ENCODE results near the gene RAB3A. TPM values are rescaled to one million over a fixed set of nuclear protein-coding genes. Genes with fewer than 3 reads are reported as not detected.

The RAB3A gene
- total and polyA plus RNA-seq, 9 of the 15 experiments (the other 6 are each of a cell fraction or from before 2014, with no cell fraction given): 0.17 to 5.1 (median 0.90) TPM; not detected in 1

- DNase-seq (ENCODE audit: extremely low read depth in 1 of 4, low spot score in 3 of 4) (peak in 2 of 4 experiments; percentile 55 to 78), FAIRE-seq (peak; percentile 86), ATAC-seq (peak; percentile 14)
- H3K4me1 ChIP-seq (replicated peaks in 1 of 2; ENCODE audit: control insufficient read depth in 2 of 2, insufficient read depth in 2 of 2, low read length in 2 of 2): peaks cover 23 to 67% of the 10 kb centered on the region in 2 experiments; a peak in 4 of 5 replicates
- no peaks in the 10 kb centered on the region for H3K79me2 ChIP-seq (ENCODE audit: control insufficient read depth, insufficient read depth, low read length)
- in situ Hi-C loops (cut with MboI): no loop called here
- H4K20me1 ChIP-seq (replicated peaks; ENCODE audit: control insufficient read depth, insufficient read depth, low read length): no peaks in the 10 kb centered on the region; the same call in 1 of the 2 replicates
- ChIA-PET CTCF (ENCODE audit: low intra/inter-chr PET ratio) (no interaction called here), POLR2A (interaction anchor here (0.6 to 1.6 kb wide), 5 partner anchors 12 to 71 kb away, joined by 3 to 6 read pairs (median 3); partner anchors contain the start of genes IQCN and JUND)
- H3K9me1 ChIP-seq (ENCODE audit: control insufficient read depth, insufficient read depth, low read length): no peaks in the 10 kb centered on the region
- peak overlapping the region; percentile 41 to 90; a peak in 3 of 4 replicates for H3K9ac ChIP-seq (ENCODE audit: insufficient read depth in 1 of 2, low read depth in 2 of 2, low read length in 2 of 2)
- H3K27me3 ChIP-seq (ENCODE audit: control insufficient read depth in 2 of 2, insufficient read depth in 2 of 2, low read length in 2 of 2): no peaks in the 10 kb centered on the region
- H3K4me2 ChIP-seq (ENCODE audit: insufficient read depth, low read length): peak overlapping the region; percentile 49
- BruUV-seq (replicated peaks): TSS peak; percentile 41
- H3K9me3 ChIP-seq (replicated peaks; ENCODE audit: control insufficient read depth, insufficient read depth, low read depth, low read length): no peaks in the 10 kb centered on the region
- intact Hi-C loops (cut with micrococcal nuclease): no loop called here
- 17% methylated on average over 23 of the region's 25 CpGs for WGBS (ENCODE audit: insufficient coverage, low coverage, missing lambda C conversion rate)
- peak overlapping the region; percentile 53 for H3K27ac ChIP-seq (ENCODE audit: extremely low read depth, low read depth, low read length)
- H2AFZ ChIP-seq (ENCODE audit: low read depth, low read length): peak overlapping the region; percentile 87
- no peaks in the 10 kb centered on the region for H3K36me3 ChIP-seq (ENCODE audit: control insufficient read depth, insufficient read depth, low read length)
- H3K4me3 ChIP-seq: no peak overlapping the region
- TF ChIP-seq, protein P1, sequence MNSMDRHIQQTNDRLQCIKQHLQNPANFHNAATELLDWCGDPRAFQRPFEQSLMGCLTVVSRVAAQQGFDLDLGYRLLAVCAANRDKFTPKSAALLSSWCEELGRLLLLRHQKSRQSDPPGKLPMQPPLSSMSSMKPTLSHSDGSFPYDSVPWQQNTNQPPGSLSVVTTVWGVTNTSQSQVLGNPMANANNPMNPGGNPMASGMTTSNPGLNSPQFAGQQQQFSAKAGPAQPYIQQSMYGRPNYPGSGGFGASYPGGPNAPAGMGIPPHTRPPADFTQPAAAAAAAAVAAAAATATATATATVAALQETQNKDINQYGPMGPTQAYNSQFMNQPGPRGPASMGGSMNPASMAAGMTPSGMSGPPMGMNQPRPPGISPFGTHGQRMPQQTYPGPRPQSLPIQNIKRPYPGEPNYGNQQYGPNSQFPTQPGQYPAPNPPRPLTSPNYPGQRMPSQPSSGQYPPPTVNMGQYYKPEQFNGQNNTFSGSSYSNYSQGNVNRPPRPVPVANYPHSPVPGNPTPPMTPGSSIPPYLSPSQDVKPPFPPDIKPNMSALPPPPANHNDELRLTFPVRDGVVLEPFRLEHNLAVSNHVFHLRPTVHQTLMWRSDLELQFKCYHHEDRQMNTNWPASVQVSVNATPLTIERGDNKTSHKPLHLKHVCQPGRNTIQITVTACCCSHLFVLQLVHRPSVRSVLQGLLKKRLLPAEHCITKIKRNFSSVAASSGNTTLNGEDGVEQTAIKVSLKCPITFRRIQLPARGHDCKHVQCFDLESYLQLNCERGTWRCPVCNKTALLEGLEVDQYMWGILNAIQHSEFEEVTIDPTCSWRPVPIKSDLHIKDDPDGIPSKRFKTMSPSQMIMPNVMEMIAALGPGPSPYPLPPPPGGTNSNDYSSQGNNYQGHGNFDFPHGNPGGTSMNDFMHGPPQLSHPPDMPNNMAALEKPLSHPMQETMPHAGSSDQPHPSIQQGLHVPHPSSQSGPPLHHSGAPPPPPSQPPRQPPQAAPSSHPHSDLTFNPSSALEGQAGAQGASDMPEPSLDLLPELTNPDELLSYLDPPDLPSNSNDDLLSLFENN (IDR thresholded peaks at IDR 0.05; ENCODE audit: low read depth in 2 of 2, low read length in 2 of 2): no peak
- TF ChIP-seq MYNN (IDR thresholded peaks at IDR 0.05) (no peak), MYNN (CRISPR knock-in tag; IDR thresholded peaks at IDR 0.05) (no peak), NFIX (CRISPR knock-in tag; IDR thresholded peaks at IDR 0.05; ENCODE audit: low read depth) (no peak), DMBX1 (CRISPR knock-in tag; IDR thresholded peaks at IDR 0.05; ENCODE audit: borderline replicate concordance) (no peak), ZNF324 (CRISPR knock-in tag; IDR thresholded peaks at IDR 0.05) (no peak), ZC3H8 (IDR thresholded peaks at IDR 0.05) (no peak), HIVEP1 (CRISPR knock-in tag; IDR thresholded peaks at IDR 0.05) (no peak), E4F1 (CRISPR knock-in tag; IDR thresholded peaks at IDR 0.05; ENCODE audit: borderline replicate concordance) (no peak), PURB (CRISPR knock-in tag; IDR thresholded peaks at IDR 0.05; ENCODE audit: low read depth) (no peak), ZBTB7A (IDR thresholded peaks at IDR 0.05; ENCODE audit: borderline replicate concordance, control insufficient read depth, low read depth, low read length) (peak; percentile 85; the same call in 1 of the 2 replicates)
Observed at GRCh38 chr19:18221815-18222725, 18.2 kb upstream of the RAB3A start.
